LoVo (cell line): ENCODE data around the gene BARD1.
"Not testable (repeated sequence)": the region's sequence is repeated elsewhere in the genome, so short reads cannot be mapped to it uniquely, and the experiment has no call there.

Experiments
- DNase-seq: peaks from one replicate; pipeline ENCODE4 v3.0.0-alpha.2; 2016; ENCODE audit warnings: low spot score

BARD1 gene

DNA sequence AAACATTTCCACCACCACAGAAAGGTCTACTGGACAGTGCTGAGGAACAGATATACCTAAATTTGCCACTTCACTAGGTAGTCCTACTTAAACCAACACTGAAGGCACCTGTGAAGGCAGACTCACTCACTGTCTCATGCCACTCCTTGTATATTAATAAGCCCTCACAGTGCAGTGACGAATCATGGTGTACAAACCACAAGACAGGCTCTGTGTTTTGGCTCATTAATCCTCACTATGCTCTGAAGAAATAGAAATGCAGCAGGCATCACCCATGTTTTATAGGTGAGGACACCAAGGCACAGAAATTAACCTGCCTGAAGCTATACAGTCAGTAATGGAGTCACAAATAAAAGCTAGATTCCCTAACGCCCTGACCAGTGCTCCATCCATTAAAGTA is 44.3 kb downstream of the BARD1 start:
- no peak for DNase-seq

DNA sequence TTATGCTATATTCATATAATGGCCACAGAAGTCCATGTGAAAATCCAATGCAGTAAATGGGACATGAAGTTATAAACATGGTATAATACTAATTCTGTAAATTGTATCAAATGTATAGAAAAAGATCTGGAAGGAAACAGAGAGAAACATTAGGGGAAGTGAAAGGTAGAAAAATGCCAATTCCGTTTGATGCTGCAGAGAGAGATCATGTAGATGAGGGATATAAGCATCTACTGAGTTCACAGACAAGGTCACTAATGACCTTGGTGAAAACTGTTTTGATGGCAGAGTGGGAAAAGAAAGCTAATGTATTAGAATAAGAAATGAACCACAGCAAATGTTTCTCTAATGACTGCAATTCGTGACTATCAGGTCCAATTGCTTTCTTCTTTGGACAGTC is 56.0 kb downstream of the BARD1 start:
- no peak for DNase-seq

DNA sequence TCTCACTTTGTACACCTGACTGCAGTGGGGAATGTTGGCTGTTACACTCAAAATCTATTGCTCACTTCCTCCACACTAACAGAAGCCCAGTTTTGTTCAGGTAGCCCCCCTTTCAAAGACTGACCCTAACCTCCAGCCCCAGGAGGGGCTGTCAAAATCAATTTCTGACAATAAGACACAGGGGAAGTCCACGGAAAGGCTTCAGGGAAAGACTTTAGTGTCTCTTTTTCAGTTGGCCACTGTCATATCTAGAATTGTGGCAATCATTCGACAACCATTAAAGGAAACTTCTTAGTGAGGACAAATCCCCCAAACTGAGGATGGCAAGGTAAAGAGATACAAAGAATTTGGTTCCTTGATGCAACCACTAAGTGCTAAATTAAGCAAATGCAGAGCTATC is 59.0 kb downstream of the BARD1 start:
- no peak for DNase-seq

DNA sequence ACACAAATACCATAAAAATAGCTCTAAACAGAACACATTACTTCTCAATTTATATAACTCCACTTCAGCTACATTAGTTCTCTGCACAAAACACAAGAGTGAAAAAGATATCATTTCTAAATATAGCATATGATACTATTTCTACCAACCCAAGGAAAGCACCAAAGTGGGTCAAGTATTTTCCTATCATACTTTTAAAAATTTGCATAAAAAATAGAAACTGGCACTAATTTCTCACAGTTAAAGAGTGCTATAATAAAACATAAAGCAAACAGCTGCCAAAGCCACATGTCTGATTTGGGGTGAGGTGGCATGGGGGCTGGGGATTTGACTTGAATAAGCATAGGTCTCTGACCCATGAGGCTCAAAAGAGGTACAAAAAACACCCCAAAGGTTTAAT is 61.5 kb downstream of the BARD1 start:
- DNase-seq, result no peak

DNA sequence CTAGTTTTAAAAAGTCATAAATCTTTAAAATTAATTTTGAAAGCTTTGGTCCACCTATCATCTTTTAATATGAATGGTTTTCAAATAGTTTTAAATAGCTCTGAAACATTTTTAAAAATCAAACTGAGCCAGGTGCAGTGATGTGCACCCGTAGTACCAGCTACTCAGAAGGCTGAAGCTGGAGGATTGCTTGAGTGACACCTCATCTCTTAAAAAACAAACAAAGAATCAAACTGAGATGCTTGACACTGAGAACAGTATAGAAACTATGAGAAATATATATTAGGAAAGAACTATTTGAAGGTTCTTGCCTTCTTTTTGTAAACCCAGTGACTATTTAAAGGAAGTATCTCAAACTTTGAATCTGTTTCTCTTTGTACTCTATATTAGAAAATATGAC is 67.4 kb downstream of the BARD1 start:
- no peak for DNase-seq

DNA sequence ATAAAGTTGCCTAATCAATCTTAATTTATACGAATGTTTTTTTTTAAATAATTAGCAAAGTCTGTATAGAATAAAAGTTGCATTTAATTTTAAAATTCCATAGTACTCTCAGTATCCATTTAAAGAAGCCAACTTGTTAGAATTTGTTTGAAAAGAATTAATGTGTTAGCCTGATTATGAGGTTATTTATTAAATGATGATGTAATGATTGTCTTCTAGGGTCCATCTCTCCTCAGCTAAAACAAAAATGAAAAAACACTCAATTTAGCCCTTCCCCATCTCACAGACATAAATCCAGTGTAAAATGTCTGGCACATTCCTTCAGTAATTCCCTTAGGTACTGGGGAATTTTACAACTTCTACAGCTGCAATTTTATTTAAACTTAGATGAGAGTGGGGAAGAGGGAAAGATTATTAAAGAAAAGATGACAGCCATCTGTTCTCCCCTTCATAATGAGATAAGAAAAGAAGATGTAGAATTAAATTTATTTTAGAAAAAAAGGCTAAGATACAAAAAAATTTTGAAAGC is 68.6 kb downstream of the BARD1 start:
- no peak for DNase-seq

DNA sequence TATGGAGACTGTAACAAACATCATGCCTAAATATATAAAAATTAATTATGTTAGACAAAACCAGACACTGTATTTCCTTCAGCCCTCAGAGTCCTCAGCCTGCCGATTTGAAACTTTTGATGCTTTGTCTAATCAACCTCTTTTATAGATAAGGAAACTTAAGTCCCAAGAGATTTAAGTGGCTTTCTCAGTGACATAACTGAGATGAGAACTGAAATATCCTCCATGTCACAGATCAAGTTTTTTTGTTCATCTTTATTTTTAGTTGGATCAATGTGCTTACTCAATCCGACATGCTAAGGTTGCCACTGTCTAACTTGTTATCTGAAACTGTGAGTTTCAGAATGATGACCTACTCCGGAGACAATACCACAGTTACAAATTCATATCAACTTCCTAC is 72.3 kb downstream of the BARD1 start:
- no peak for DNase-seq

DNA sequence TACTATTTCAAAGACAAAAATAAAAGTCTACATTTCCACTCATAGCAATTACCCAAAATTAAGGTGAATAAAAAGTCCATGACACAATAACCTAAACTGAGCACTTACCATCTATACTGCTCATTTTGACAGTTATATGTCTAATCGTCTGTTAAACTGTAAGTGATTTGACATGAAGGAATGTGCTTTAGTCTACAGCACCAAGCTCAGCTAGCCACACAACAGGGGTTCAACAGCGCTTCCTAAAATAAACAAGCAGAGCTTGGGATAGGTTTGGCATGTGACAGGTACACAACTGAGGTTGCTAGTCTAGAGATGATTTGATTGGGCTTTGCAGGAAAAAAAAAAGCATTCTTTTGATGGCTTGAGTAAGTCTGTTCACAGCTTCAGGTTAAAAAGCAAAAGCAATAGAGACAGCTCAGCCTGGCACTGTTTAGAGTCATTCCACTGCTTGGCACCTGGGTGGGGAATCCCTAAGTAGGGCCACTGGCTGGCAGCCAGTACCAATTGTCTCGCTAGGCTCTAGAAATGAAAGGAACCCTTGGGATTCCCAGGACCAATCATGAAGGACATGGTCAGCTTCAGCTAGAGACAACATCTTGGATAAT is 78.6 kb downstream of the BARD1 start:
- DNase-seq, result no peak

DNA sequence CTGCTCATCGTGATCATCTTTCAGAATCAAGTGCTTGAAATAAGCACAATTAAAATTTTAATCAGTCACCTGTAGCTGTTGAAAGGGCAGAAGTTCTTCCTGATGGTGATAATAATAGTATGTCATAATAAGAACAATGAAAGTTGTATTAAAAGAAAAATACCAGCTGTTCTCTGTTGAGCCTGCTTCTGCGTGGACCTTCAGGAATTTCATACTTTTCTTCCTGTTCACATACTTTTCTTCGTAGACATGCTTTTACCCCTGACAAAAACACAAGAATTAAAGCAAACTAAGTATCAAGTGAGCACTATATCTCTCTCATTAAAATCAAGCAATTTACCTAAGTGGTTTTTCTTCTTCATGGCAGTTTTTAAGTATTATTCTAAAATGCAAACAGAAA is 79.2 kb downstream of the BARD1 start:
- no peak for DNase-seq

DNA sequence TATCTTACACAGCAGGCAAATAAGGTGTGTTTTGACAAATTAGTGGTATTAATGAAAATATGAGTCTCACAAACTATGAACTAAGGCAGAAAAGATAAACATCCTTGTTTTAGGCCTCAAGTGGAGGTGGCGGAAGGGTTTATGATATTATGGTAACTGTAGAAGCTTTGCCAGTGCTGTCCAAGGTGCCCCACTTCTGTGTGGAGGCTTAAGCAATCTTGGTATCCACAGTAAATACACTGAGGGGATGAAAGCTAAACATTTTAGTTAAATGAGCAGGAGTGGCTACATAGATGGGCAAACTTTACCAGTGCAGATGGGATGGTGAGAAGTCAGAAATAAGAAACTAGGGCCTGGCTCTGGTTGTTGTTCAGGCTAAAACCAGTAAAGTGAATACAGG is 84.7 kb downstream of the BARD1 start:
- no peak for DNase-seq

DNA sequence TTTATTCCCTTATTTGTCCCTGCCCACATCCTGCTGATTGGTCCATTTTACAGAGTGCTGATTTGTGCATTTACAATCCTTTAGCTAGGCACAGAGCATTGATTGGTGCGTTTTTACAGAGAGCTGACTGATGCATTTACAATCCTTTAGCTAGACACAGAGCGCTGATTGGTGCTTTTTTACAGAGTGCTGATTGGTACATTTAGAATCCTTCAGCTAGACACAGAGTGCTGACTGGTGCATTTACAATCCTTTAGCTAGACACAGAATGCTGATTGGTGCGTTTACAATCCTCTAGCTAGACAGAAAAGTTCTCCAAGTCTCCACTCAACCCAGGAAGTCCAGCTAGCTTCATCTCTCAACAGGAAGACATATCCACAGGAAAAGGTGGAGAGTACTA is 91.6 kb downstream of the BARD1 start:
- not testable (repeated sequence) for DNase-seq

DNA sequence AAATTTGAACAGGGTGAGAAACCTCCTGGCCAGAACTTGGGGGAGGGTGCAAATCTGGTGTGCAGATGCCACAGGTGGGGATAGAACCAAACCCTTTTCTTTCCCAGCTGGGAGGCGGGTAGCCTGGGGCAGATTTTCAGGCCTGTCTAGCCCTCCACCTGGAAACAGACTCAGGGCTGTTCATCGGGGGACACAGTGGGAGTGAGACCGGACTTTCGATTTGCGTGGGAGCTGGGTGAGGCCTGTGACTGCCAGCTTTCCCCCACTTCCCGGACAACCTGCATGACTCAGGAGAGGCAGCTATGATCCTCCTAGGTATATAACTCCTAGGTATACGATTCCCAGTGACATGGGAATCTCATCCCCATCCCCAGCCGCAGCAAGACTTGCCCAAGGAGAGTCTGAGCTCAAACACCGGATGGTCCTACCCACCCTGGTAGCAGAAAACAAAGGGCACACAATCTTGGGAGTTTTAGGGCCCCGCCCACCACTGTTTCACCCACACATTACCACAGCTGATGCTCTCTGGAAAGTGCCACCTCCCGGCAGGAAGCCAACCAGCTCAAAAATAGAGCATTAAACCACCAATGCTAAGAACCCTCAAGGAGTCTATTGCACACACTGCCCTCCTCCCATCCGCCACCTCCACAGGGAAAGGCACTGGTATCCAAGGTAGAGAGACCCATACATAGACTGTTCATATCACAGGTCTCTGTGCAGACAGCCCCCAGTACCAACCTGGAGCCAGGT is 92.5 kb downstream of the BARD1 start:
- DNase-seq, result no peak

DNA sequence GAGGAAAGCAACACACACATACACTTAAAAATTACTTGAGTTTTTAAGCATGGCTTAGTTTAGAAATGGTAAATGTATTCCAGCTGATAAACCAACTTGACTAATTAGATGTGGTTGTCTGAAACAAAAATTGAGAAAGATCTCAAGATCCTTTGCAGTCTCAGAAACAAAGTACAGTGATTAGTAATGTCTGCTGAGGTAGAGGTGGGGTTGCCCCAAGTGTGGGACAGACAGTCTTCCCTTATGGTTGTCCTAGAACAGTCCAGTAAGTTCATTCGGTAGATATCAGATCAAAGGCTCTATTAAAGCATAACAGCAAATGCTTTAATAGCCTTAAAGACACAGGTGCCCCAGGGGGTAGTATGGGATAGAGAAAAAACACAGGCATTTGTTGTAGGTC is 94.5 kb downstream of the BARD1 start:
- no peak for DNase-seq

DNA sequence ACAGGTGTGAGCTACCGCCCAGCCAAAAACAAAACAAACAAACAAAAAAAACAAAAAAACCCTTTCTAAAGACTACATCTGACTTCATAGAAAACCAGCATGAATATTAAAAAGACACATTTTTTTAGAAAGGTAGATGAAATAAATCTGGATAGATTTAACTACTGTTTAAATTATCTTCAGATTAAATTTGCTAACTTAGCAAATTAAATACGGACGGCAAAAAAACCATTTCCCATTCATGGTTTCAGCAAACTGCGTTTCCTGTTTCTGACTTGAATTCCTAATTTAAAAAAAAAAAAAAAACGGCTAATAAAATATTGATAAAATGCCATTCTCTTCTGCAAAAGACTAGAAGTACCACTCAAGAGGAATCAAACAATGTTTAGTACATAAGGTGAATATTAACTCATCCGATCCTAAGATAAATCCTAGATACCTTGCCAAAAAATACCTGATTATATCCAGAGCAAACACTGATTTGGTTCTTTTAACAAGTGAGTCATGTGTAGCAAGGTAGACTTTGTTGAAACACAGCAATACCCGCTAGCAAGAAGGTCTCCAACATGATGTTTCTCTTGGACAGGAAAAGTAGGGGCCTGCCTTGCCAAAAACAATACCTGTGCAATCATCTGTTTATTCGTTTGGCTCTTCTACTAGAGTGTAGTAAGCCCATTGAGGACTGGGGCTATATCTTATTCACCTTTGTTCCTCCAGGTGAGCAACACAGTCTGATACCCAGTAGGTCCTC is 96.2 kb downstream of the BARD1 start:
- no peak for DNase-seq

DNA sequence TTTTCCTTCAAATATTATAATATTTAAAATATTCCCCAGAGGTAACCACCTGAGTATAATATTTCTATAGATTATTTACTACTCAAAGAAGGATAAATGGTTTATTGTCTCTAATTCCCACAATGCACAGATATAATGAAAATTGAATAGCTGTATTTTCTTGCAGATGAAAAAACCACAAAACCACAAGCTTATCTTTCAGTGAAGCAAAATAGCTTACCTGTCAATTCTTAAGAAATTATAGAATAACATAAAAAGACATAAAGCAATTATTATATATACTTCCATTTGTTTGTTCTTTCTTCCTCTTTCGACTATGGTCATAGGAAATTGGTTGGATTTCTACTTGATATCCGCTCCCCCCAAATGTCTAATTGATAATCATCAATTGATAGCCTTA is 98.8 kb downstream of the BARD1 start:
- DNase-seq, result no peak

DNA sequence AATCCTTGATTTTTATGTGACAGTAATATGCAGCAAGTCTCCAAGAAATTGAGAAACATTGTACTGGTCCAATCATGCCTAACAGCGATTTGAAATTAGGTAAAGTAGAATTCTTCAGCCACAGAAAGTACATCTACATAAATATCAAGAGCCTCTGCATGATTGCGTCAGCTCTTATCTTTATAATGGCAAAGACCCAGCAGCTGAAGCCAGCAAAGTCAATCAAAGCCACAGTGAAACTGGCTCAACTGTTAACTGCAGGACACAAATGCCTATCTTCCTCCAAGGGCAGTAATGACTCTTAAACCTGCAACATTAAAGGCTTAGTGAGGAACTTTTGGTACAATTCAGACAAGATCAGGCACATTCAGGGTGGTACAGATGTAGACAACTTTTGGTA is 102.5 kb downstream of the BARD1 start:
- DNase-seq, result no peak

DNA sequence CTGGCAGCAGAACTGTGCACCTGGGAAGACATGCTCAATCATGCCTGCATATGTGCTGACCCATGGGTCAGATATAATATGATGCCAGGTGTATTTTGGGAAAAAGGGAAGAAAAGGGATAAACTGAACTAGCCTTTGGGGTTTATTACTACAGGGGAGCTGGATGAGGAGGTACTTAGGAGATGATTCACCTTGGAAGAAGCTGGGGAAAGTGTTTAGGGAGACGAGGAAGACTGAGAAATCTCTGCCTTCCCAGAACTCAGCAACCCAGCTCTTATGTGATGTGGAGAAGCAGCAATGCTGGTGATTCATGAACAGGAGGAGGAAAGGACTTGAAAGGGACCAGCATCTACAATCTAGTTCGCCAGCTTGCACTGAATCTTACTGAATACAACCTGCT is 110.2 kb downstream of the BARD1 start:
- DNase-seq, result no peak

DNA sequence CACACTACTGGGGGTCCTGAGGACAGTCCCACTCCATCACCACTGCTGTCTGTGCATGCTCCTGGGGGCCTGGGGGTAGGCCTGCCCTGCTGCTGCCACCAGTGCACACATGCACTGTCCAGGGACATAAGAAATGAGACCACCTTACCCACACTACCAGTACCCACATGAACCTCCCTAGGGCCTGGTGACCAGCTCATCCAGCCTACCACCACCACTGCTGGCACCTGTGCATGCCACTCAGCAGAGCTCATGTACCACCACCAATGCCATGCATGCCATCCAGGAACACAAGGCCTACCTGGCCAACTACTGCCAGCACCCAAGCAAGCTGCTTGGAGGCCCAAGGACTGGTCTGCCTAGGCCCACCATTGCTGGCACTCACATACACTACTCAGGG is 112.8 kb downstream of the BARD1 start:
- DNase-seq, result no peak

DNA sequence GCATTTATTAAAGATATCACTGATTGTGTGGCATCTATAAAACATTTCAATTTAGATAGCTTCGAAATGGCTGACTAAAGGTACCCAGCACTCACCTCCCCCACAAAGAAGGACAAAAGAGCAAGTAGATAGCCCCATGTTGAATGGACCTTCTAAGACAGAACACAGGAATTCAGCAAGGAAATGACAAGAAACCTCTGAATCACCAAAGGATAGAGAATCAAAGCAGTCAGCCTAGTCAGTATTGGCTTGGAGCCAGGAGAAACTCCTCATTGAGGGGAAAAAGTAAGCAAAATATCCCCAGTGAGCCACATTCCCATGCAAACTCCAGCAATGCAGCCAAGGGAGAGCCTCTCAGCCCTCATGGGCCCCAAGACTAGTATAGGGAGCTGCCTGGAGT is 113.7 kb downstream of the BARD1 start:
- DNase-seq, result no peak

DNA sequence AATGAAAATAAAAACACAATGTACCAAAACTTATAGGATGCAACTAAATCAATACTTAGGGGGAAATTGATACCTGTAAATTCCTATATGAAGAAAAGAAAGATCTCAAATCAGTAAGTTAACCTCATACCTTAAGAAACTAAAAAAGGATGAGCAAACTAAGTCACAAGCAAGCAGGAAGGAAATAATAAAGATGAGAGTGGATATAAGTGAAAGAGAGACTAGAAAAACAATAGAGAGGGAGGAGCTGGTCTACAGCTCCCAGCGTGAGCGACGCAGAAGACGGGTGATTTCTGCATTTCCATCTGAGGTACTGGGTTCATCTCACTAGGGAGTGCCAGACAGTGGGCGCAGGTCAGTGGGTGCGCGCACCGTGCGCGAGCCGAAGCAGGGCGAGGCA is 125.9 kb downstream of the BARD1 start:
- DNase-seq, result not testable (repeated sequence)

DNA sequence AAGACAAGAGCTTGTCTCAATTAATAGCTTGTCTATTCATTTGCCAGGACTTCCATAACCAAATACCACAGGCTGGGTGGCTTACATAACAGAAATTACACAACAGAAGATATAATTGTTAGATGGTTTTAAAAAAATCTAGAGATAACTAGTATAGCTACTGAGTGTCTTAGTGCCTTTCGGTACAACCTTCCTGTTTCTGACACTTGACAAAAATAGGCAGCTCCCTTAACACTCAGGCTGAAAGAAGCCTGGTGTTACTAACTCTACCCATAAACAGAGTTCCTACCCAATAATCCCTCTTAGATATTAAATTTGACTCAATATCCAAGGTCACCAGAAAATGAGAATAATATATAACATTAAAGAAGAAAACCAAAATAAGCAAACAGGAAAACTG is 129.7 kb downstream of the BARD1 start:
- DNase-seq, result no peak

DNA sequence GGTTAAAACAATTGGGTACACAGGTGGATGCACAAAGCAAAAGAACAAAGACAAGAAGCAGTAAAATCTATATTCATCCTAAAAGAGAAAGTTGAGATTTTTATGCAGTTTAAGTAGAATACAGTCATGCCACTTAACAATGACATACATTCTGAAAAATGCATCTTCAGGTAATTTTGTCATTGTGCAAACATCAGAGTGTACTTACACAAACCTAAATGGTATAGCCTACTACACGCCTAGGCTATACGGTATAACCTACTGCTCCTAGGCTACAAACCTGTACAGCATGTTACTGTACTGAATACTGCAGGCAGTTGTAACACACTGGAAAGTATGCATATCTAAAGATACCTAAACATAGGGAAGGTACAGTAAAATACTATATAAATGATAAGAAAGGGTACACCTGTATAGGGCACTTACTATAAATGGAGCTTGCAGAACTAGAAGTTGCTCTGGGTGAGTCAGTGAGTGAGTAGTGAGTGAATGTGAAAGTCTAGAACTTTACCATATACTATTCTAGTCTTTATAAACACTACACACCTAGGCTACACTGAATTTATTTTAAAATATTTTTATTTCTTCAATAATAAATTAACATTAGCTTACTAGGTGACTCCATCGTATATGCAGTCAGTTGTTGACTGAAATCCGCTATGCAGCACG is 132.9 kb downstream of the BARD1 start:
- DNase-seq, result no peak
